ENCODE results near the gene LTO1.

GRCh38 chr11:69634590-69634989 is 40.6 kb downstream of the LTO1 start:
- TF ChIP-seq, protein P1, sequence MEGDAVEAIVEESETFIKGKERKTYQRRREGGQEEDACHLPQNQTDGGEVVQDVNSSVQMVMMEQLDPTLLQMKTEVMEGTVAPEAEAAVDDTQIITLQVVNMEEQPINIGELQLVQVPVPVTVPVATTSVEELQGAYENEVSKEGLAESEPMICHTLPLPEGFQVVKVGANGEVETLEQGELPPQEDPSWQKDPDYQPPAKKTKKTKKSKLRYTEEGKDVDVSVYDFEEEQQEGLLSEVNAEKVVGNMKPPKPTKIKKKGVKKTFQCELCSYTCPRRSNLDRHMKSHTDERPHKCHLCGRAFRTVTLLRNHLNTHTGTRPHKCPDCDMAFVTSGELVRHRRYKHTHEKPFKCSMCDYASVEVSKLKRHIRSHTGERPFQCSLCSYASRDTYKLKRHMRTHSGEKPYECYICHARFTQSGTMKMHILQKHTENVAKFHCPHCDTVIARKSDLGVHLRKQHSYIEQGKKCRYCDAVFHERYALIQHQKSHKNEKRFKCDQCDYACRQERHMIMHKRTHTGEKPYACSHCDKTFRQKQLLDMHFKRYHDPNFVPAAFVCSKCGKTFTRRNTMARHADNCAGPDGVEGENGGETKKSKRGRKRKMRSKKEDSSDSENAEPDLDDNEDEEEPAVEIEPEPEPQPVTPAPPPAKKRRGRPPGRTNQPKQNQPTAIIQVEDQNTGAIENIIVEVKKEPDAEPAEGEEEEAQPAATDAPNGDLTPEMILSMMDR (conservative IDR thresholded peaks at IDR 0.05; ENCODE audit: low read length) = no peak
- TF ChIP-seq EZH2phosphoT487 (IDR thresholded peaks at IDR 0.05; ENCODE audit: borderline replicate concordance) = no peak
